Muscle of leg (tissue), 11 donors: Measurements from ENCODE around the gene TM9SF3. TPM values are rescaled to one million over a fixed set of nuclear protein-coding genes. Genes with fewer than 3 reads are reported as not detected.
"Not testable (repeated sequence)": the region's sequence is repeated elsewhere in the genome, so short reads cannot be mapped to it uniquely, and the experiment has no call there.

Experiments used
- DNase-seq: peaks from one replicate; pipeline ENCODE4 v3.0.0; 2013
- H3K27ac ChIP-seq: one replicate; pipeline ENCODE4 v1.5.1; 2013; ENCODE audit warnings: mild to moderate bottlenecking, low read length, control low read depth
- H3K27me3 ChIP-seq: one replicate; pipeline ENCODE4 v1.6.1; 2013; ENCODE audit warnings: low read length; ENCODE audit not compliant: control insufficient read depth, insufficient read depth
- H3K36me3 ChIP-seq: one replicate; pipeline ENCODE4 v1.6.1; 2013; ENCODE audit warnings: low read length; ENCODE audit not compliant: control insufficient read depth, insufficient read depth
- H3K4me1 ChIP-seq: one replicate; pipeline ENCODE4 v1.6.1; 2013; ENCODE audit warnings: low read length; ENCODE audit not compliant: control insufficient read depth, insufficient read depth
- H3K4me3 ChIP-seq: one replicate; pipeline ENCODE4 v1.5.1; 2013; ENCODE audit warnings: low read length, control low read depth
- H3K9me3 ChIP-seq: replicated peaks from 2 replicates; pipeline ENCODE4 v1.6.1; 2013; ENCODE audit warnings: low read depth, low read length; ENCODE audit not compliant: control insufficient read depth
- WGBS: methylation state at CpG from one replicate; pipeline ENCODE4 v1.1.5; 2013; ENCODE audit warnings: missing lambda C conversion rate; ENCODE audit not compliant: insufficient coverage; 5-methylcytosine and 5-hydroxymethylcytosine counted together
- polyA plus RNA-seq, 8 donors: library from polyadenylated mRNA; unstranded; fragments of 120-200 nt; gene quantifications; one replicate each; pipeline versions ENCODE4 v1.2.1 to v1.2.3, GENCODE V29; 2013; ENCODE audit warnings: inconsistent platforms in 1 of 8, low replicate concordance in 1 of 8; ENCODE audit not compliant: insufficient read length in 8 of 8, insufficient read depth in 1 of 8
- total RNA-seq: library from RNA; stranded (reverse); fragments of 120-200 nt; gene quantifications from one replicate; pipeline ENCODE4 v1.2.4, GENCODE V29; 2013

The TM9SF3 gene
- total and polyA plus RNA-seq, 9 donors = 60.8 to 105 (median 77.4) TPM

DNA sequence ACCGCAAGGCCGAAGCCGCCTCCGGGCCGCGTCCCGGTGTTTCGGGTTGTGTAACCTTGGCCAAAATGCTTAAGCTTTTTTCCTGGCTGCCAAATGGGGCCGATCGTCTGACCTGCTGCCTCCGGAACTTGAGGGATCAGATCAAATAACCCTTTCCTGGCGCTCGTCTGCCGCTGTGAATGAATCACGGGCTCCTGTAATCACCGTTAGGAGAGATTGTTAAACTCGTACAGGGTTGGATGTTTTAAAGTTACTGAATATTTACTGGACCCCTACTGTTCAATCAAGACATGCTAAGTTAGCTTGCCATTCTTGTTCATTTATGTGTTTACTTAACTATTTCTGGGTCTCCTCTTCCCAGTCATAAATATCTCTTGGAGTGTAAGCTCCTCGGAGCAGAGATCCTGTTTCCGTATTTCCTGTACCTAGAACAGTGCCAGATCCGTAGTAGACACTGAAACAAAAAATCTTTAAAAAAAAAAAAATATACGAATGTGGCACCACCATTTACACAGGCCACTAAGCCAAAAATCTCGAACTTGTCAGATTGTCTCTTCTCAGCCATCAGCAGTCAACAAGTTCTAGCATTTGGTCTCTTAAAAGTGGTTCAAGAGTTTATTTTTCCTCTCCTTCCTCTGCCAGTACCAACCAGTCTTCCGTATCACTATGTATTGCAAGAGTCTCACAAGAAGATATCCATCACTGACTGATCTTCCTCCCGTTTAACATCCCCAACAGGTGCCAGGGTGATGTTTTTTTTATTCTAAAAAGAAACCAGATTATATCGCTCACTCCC lies 650 bp upstream of the TM9SF3 start:
- Histone ChIP-seq H3K27ac (peak overlapping the region; percentile 98), H3K4me1 (peaks cover 12% of the 10 kb centered on the region), H3K36me3 (no peaks in the 10 kb centered on the region), H3K4me3 (peak overlapping the region; percentile 72), H3K27me3 (no peaks in the 10 kb centered on the region), H3K9me3 (no peaks in the 10 kb centered on the region)
- 0% methylated on average over 11 of the region's 25 CpGs for WGBS
- peak; percentile 93 for DNase-seq

DNA sequence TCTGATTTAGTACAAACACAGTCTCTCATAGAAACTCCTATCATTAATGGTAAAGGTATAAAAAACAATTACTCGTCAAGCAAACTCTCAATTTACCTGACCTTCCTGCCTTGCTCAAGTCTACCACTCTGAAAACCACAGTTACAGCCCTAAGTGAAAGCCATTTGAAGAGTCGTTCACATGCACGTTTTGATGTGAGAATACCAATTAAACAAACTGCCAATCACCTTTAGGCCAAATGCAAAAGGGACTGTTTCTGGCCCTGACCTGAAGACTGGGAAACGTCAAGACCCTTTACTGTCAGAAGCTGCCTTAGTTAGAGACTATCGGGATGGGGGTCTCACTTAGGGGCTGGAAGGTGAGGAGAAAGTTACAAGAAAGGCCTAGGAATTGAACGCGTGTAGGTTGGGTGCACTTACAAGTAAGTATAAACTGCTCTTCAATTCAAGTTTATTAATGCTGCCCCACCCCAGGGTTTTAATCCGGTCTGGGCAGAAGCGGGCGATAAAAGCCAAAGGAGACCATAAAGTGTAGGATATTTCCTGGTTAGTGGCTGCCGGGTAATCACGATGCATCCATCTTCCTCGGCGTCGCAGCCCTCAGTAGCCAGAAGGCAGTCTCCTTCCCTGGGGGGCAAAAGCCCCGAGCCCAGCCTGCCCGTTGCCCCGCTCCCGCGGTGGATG lies 935 bp downstream of the TM9SF3 start:
- Histone ChIP-seq H3K36me3 (no peaks in the 10 kb centered on the region), H3K9me3 (no peaks in the 10 kb centered on the region), H3K4me3 (peak overlapping the region; percentile 97), H3K27ac (peak overlapping the region; percentile 96), H3K4me1 (peaks cover 12% of the 10 kb centered on the region), H3K27me3 (no peaks in the 10 kb centered on the region)
- WGBS = 0% methylated on average over 11 of the region's 20 CpGs
- DNase-seq = peak; percentile 19

DNA sequence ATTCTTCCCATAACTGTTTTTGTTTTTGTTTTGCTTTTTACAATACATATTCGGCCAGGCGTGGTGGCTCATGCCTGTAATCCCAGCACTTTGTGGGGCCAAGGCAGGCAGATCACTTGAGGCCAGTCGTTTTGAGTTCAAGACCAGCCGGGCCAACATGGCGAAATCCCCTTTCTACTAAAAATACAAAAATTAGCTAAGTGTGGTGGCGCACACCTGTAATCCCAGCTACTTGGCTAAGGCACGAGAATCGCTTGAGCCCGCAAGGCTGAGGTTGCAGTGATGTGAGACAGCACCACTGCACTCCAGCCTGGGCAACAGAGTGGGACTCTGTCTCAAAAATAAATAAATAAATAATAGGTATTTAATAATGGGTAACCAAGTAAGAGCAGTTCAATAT lies 2.3 kb downstream of the TM9SF3 start:
- no peak overlapping the region for H3K4me3 ChIP-seq
- no peak for DNase-seq
- no peaks in the 10 kb centered on the region for H3K36me3 ChIP-seq
- no peaks in the 10 kb centered on the region for H3K9me3 ChIP-seq
- no CpG with 5 or more reads among the region's 9 CpGs for WGBS
- no peaks in the 10 kb centered on the region for H3K27me3 ChIP-seq
- H3K27ac ChIP-seq = no peak overlapping the region
- peaks cover 15% of the 10 kb centered on the region for H3K4me1 ChIP-seq

DNA sequence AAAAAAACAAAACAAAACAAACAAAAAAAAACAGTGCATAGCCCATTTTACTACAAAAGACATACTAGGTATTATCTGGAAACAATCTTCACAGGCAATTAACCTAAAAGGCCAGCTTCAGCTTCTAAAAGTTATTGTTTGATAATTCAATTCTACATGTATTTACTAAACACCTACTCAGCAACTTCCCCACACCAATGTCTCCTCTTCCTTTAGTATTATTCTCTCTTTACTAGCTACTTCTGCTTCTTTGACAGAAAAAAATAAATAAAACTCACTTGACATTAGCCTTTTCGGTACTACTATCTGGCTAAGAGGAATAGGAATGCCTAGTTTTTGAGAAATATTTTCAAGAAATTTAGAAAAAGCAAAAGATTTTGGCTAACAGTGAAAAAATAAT lies 2.8 kb downstream of the TM9SF3 start:
- H3K27ac ChIP-seq = no peak overlapping the region
- H3K36me3 ChIP-seq = no peaks in the 10 kb centered on the region
- H3K4me3 ChIP-seq = no peak overlapping the region
- no peaks in the 10 kb centered on the region for H3K9me3 ChIP-seq
- peaks cover 15% of the 10 kb centered on the region for H3K4me1 ChIP-seq
- H3K27me3 ChIP-seq = no peaks in the 10 kb centered on the region
- WGBS = no CpG with 5 or more reads among the region's 1 CpG
- DNase-seq = no peak

DNA sequence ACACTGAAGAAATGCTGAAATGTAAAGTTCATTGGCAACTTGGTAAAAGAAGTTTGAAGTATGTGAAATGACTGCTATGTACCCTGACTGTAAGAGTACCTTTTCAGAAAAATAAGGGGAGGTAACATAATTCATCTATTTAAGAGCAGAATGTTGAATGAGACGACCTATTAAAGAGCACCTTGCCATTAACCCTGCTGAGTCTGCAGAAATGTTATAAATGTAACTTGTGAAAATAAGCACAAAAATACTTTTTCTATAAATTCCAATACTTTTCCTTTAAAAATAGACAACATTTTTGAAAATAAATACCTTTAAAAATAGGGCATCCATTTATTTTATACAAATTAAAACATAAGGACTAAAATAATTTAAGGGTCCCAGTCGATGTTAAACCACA lies 7.7 kb downstream of the TM9SF3 start:
- DNase-seq = no peak
- Histone ChIP-seq H3K27ac (no peak overlapping the region), H3K4me3 (no peak overlapping the region), H3K27me3 (no peaks in the 10 kb centered on the region), H3K9me3 (no peaks in the 10 kb centered on the region), H3K36me3 (peaks cover 3% of the 10 kb centered on the region), H3K4me1 (peaks cover 3% of the 10 kb centered on the region)
- no CpG with 5 or more reads among the region's 2 CpGs for WGBS

DNA sequence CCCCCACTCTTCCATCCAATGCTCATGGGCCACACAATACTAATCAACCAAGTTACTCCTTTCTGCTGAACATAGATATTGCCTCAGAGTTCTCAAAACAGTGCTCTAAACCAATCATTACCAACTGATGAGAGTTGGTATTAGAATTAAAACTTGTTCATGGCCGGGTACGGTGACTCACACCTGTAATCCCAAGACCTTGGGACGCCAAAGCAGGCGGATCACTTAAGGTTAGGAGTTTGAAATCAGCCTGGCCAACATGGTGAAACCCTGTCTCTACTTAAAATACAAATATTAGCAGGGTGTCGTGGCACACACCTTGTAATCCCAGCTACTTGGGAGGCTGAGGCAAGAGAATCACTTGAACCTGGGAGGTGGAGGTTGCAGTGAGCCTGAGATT lies 8.2 kb downstream of the TM9SF3 start:
- Histone ChIP-seq H3K4me3 (no peak overlapping the region), H3K27me3 (no peaks in the 10 kb centered on the region), H3K36me3 (peaks cover 3% of the 10 kb centered on the region), H3K27ac (no peak overlapping the region), H3K4me1 (peaks cover 3% of the 10 kb centered on the region), H3K9me3 (no peaks in the 10 kb centered on the region)
- DNase-seq = no peak
- WGBS = 100% methylated on average over 2 of the region's 5 CpGs

DNA sequence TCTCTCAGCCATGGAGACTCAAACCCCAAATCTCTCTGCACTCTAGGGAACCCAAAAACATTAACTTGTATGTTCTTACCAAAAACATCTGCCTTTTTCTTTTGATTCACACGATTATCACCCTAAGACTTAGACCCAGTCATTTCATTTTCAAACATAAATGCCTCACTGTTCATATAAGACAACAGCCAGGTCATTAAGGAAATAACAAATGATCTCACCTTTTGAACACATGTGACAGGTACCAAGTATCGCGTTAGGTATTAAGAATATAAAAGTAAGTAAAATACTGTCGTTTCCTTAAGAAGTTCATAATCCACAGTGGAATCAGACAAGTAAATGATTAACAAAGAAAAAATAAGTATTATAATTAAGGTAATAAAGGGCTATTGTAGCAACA lies 8.8 kb downstream of the TM9SF3 start:
- Histone ChIP-seq H3K9me3 (no peaks in the 10 kb centered on the region), H3K4me1 (peaks cover 3% of the 10 kb centered on the region)
- 60% methylated on average over 1 of the region's 4 CpGs for WGBS

DNA sequence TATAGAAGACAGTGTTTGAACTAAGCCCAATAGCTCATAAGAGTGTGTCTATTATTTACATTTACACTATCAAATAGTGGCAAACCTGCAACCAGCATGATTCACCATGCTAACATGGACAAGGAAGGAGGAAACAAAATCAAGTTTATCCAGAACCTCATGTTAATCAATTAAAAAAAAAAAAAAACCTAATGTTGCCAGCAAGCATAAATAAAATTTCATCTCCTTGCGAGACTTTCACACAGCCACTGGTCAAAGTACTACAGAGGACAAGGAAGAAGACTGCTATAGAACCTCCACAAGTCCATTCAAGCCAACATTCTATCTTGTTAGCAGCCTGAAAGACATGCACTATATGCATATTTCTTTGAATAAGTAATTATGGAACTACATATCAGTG lies 9.7 kb downstream of the TM9SF3 start:
- Histone ChIP-seq H3K9me3 (no peaks in the 10 kb centered on the region), H3K27me3 (no peaks in the 10 kb centered on the region), H3K36me3 (peaks cover 3% of the 10 kb centered on the region), H3K27ac (no peak overlapping the region), H3K4me1 (peaks cover 3% of the 10 kb centered on the region), H3K4me3 (no peak overlapping the region)
- 100% methylated on average over 1 of the region's 1 CpG for WGBS
- no peak for DNase-seq

More for the DNA sequence above, 8.8 kb downstream of the TM9SF3 start:
- Histone ChIP-seq H3K4me3 (no peak overlapping the region), H3K27me3 (no peaks in the 10 kb centered on the region), H3K36me3 (peaks cover 3% of the 10 kb centered on the region), H3K27ac (no peak overlapping the region)
- no peak for DNase-seq

DNA sequence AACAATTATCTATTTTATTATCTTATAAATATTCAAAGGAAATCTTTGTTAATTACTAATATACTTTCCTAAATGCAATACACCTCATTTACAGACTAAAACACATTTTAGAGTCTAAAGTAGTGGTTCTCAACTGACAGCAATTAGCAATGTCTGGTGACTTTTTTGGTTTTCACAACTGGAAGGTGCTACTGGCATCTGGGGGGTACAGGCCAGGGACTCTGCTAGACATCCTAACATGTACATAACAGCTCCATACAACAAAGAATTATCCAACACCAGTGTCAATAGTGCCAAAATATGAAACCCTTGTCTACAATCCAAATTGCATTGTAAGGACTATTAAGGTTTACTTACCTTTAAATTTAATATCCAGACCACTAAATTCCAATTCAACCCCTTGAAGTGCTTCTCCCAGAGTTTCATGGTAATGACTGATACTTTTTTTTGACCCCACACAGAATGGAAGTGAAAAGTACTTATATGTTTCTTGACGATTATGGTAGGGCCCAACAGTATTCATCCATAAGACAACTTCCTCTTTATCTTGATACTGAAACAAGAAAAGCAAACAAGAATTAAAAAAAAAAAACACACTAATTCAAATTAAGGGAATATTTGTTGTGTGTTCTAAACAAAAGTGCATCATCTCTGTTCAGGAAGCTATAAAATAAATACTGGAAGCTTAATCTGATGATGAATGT lies 10.4 kb downstream of the TM9SF3 start:
- no peak for DNase-seq
- no peaks in the 10 kb centered on the region for H3K9me3 ChIP-seq
- no peak overlapping the region for H3K27ac ChIP-seq
- no peak overlapping the region for H3K4me3 ChIP-seq
- WGBS = no CpG with 5 or more reads among the region's 1 CpG
- peaks cover 3% of the 10 kb centered on the region for H3K36me3 ChIP-seq
- no peaks in the 10 kb centered on the region for H3K27me3 ChIP-seq
- peaks cover 3% of the 10 kb centered on the region for H3K4me1 ChIP-seq

DNA sequence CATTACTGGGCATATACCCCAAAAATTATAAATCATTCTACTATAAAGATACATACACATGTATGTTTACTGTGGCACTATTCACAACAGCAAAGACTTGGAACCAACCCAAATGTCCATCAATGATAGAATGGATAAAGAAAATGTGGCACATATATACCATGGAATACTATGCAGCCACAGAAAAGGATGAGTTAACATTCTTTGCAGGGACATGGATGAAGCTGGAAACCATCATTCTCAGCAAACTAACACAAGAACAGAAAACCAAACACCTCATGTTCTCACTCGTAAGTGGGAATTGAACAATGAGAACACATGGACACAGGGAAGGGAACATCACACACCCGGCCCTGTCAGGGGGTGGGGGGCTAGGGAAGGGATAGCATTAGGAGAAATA lies 12.2 kb downstream of the TM9SF3 start:
- H3K27ac ChIP-seq, H3K36me3 ChIP-seq, DNase-seq, H3K9me3 ChIP-seq, H3K27me3 ChIP-seq, H3K4me3 ChIP-seq, H3K4me1 ChIP-seq: not testable (repeated sequence)
- WGBS = 100% methylated on average over 1 of the region's 2 CpGs
